GM13976 (cell line): ENCODE results near the gene ABHD14A.

Experiments used
- DNase-seq: peaks from one replicate; pipeline ENCODE4 v3.0.0; 2012; ENCODE audit warnings: low spot score
- in situ Hi-C: fragments of 300-500 bp; cut with MboI; formaldehyde crosslinking; loops from one replicate; pipeline ENCODE4 v1.12.0; 2022; ENCODE audit warnings: low sequenced_read_pairs, mixed read lengths, inconsistent platforms; ENCODE audit not compliant: unreplicated experiment
- TF ChIP-seq, protein P1 (sequence below): IDR thresholded peaks from 2 replicates; pipeline ENCODE4 v1.5.1; 2012; ENCODE audit warnings: borderline replicate concordance, mild to moderate bottlenecking; ENCODE audit not compliant: insufficient read depth; ENCODE audit errors: extremely low read depth, missing control alignments, control extremely low read depth

Gene ABHD14A

DNA sequence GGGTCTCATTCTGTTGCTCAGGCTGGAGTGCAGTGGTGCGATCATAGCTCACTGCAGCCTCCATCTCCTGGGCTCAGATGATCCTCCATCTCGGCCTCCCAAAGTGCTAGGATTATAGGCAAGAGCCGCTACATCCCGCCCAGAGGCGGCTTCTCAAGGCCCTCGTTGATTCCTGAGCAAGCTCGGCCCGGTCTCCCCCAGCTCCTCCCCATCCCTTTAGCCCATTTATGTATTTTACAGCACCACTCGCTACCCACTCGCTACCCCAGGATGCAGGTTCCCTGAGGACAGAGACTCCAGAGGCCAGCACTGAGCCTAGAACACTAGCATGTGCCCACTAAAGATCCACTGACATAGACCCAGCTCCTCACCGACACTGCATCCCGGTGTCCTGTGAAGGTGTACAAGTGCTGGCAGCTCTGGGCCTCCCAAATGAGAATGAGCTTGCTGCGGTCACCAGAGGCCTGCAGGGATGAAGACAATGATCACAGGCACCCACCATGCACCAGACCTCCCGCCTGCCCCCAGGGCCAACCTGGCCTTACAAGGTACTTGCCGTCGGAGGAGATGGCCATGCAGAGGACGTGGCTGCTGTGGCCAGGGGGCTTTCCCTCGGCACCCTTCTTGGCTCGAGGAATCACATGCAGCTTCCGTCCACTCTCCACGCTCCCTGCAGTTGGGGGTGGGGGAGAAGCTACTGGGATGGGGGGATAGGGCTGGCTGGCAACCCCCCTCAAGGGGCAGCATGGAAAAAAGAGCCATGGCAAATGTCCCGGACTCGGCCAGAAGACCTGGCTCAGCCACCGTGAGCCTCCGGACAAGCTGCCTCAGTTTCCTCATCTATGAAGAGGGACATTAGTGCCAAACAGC, 38.7 kb upstream of the ABHD14A start:
- no peak for DNase-seq
- in situ Hi-C loops: no loop called here
- TF ChIP-seq, protein P1, sequence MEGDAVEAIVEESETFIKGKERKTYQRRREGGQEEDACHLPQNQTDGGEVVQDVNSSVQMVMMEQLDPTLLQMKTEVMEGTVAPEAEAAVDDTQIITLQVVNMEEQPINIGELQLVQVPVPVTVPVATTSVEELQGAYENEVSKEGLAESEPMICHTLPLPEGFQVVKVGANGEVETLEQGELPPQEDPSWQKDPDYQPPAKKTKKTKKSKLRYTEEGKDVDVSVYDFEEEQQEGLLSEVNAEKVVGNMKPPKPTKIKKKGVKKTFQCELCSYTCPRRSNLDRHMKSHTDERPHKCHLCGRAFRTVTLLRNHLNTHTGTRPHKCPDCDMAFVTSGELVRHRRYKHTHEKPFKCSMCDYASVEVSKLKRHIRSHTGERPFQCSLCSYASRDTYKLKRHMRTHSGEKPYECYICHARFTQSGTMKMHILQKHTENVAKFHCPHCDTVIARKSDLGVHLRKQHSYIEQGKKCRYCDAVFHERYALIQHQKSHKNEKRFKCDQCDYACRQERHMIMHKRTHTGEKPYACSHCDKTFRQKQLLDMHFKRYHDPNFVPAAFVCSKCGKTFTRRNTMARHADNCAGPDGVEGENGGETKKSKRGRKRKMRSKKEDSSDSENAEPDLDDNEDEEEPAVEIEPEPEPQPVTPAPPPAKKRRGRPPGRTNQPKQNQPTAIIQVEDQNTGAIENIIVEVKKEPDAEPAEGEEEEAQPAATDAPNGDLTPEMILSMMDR: no peak

DNA sequence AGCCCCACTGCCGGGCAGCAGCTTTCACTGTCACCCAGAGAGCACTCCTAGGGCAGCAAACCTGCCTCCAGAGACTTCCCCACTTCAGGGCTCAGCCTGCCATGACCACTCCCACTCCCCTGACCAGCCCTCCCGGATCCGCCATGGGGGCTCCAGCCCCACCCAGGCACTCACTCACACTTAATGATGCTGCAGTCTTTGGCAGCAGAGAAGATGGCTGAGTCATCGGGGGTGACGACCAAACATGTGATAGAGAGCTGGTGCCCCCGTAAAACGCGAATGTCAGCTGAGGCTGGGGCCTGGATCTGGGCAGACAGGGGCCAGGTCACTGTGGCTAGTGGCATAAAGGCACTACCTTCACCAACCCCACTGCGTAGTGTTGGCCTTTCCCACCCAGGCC, 37.9 kb upstream of the ABHD14A start:
- TF ChIP-seq, protein P1: no peak
- in situ Hi-C loops: no loop called here
- DNase-seq: peak; percentile 20

DNA sequence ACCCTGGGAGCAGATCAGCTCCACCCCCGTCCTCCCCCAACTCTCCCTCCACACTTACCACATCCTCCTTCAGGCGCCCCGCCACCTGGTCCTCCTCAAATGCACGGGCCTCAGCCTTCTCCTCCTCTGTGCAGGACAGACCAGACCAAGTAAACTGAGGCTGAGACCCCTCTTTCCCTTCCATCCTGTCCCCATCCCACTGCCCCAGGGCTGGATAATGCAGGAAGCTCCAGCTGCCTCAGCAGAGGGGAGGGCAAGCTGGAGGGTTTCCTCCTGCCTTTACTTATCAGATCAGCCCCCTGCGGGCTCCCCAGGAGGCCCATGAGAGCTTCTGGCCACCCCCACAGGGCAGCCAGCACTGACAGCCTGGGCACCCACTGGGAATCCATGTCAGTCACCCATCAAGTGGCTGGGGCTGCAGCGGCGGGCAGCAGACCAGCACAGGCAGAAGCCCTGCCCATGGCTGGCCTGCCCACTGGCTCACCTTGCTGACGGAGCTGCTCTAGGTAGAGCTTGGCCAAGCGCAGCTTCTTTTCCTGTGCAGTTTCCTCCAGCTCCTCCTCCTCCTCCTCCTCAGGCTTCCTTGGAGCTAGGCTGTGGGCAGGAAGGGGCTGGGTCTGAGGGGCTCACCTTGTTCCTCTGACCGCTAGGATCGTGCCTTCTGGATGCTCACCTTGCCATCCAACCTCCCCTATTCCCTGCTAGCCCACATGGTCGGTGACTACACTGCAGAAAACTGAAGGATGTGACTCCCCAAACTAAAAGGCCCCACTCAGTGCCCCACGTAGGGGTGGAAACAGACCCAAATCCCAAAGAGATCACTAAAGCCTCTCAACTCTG, 37.0 kb upstream of the ABHD14A start:
- TF ChIP-seq, protein P1: no peak
- DNase-seq: peak; percentile 18
- in situ Hi-C loops: no loop called here

DNA sequence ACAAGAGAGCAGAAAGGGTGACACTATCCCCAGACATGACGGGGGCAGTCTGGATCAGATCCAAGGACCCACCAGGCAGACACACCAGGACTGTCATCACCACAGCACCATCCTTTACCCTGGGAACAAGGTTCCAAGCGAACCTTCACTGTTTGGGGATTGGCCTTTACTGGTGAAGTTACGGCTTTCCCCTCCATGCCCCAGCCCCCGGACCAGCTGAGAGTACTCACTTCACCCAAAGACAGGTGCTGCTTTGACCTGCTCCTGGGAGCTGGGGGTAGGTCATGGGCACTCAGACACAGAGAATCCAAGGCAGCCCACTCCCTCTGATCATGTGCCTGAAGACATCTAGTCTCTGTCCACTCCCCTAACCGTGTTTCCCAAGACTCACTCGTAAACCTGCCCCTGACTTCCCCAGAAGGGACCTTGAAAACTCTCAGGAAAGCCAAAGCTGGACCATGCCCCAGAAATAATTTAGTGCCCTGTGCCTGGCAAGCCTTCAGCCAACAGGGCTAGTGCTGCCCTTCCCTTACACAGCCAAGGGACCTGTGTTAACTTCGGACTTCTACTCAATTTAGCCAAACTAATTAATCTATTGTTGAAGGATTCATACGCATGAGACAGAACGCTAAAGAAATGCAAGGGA, 36.0 kb upstream of the ABHD14A start:
- DNase-seq: no peak
- TF ChIP-seq, protein P1: no peak
- in situ Hi-C loops: no loop called here

DNA sequence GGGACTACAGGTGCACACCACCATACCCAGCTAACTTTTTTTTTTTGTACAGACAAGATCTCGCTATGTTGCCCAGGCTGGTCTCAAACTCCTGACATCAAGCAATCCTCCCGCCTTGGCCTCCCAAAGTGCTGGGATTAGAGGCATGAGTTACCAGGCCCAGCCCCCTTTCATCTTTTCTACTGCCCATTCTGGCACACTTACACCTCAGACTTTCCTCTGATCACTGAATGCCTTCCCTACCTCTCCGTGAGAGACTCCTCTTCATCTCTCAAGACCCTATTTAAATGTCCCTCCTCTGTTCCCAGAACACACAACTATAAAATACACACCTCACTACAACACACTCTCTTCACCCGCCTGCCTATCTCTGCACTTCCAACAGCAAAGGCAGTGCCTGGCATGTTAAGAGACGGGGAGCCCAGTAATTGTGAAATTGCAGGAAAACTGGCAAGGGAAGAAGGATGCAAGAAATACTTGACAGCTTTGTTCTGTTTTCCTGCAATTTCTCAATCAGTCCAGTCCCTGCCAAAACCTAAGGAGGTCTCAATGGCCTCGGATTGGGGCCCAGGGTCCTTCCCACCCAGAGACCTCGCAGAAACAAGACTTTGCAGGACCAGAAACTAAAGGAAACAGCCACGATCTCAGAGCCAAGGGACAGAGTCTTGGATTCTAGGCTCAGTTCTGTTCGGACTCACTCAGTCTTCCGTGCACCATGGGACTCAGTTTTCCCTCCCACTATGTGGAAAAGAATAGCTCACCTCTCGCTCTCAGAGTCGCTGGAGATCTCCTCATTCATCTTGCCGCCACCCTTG, 34.0 kb upstream of the ABHD14A start:
- in situ Hi-C loops: no loop called here
- TF ChIP-seq, protein P1: no peak
- DNase-seq: no peak

DNA sequence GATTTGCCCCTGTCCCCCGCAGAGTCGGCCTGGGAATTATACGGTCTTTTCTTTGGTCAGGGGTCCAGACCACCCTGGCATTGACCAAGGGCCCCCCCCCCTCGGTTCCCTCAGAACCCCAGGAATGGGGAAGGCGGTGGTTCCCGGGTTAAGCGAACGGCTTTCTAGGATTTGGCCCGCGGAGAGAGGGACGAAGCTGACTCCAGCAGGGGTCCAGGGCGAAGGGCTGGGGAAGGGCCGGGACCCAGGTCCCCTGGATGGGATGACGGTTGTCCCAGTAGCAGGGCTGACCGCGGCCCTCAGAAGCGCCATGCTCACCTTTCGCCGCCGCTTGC, 33.4 kb upstream of the ABHD14A start:
- in situ Hi-C loops: no loop called here
- DNase-seq: no peak
- TF ChIP-seq, protein P1: no peak
